HepG2 (cell line): ENCODE data around the gene PSMD6.

Experiments used
- CBFB ChIP-seq: sonication (generic); formaldehyde crosslinking; IDR thresholded peaks from 2 replicates; pipeline ENCODE4 v1.4.0; 2020; ENCODE audit warnings: missing genetic modification reagents
- IKZF1 ChIP-seq: fragments of 450-650 bp; IDR thresholded peaks from 2 replicates; pipeline ENCODE4 v1.7.1; 2016
- NAIF1 ChIP-seq: sonication (generic); formaldehyde crosslinking; IDR thresholded peaks from 2 replicates; pipeline ENCODE4 v1.5.0; 2020; ENCODE audit warnings: mild to moderate bottlenecking, missing genetic modification reagents, borderline replicate concordance
- NFYC ChIP-seq: IDR thresholded peaks from 2 replicates; pipeline ENCODE4 v1.6.1; 2016; ENCODE audit warnings: missing genetic modification reagents, missing compliant biosample characterization
- POLR2AphosphoS5 ChIP-seq: IDR thresholded peaks from 2 replicates; pipeline ENCODE4 v1.6.1; 2012; ENCODE audit warnings: low read depth, low read length
- SIN3B ChIP-seq: fragments of 150-350 bp; IDR thresholded peaks from 2 replicates; pipeline ENCODE4 v1.6.1; 2014; ENCODE audit warnings: low read length
- SIX1 ChIP-seq: sonication (generic); formaldehyde crosslinking; IDR thresholded peaks from 2 replicates; pipeline ENCODE4 v1.4.0; 2020; ENCODE audit warnings: missing genetic modification reagents, borderline replicate concordance
- ZNF121 ChIP-seq: sonication (generic); formaldehyde crosslinking; IDR thresholded peaks from 2 replicates; pipeline ENCODE4 v1.5.0; 2020; ENCODE audit warnings: mild to moderate bottlenecking, missing genetic modification reagents
- ZNF207 ChIP-seq: fragments of 450-650 bp; IDR thresholded peaks from 2 replicates; pipeline ENCODE4 v1.6.1; 2016; ENCODE audit warnings: antibody characterized with exemption, borderline replicate concordance
- ZNF747 ChIP-seq: sonication (generic); formaldehyde crosslinking; IDR thresholded peaks from 2 replicates; pipeline ENCODE4 v1.8.1; 2023; ENCODE audit warnings: missing genetic modification reagents, mild to moderate bottlenecking, borderline replicate concordance
- TF ChIP-seq, protein P1 (sequence below): sonication (generic); formaldehyde crosslinking; IDR thresholded peaks from 2 replicates; pipeline ENCODE4 v1.8.0; 2022; ENCODE audit warnings: mild to moderate bottlenecking, missing genetic modification reagents, moderate library complexity
- TF ChIP-seq, protein P2 (sequence below): sonication (generic); formaldehyde crosslinking; IDR thresholded peaks from 2 replicates; pipeline ENCODE4 v1.5.0; 2020; ENCODE audit warnings: mild to moderate bottlenecking, missing genetic modification reagents, moderate library complexity
- TF ChIP-seq, protein P3 (sequence below): IDR thresholded peaks from 2 replicates; pipeline ENCODE4 v1.6.1; 2016

DNA sequence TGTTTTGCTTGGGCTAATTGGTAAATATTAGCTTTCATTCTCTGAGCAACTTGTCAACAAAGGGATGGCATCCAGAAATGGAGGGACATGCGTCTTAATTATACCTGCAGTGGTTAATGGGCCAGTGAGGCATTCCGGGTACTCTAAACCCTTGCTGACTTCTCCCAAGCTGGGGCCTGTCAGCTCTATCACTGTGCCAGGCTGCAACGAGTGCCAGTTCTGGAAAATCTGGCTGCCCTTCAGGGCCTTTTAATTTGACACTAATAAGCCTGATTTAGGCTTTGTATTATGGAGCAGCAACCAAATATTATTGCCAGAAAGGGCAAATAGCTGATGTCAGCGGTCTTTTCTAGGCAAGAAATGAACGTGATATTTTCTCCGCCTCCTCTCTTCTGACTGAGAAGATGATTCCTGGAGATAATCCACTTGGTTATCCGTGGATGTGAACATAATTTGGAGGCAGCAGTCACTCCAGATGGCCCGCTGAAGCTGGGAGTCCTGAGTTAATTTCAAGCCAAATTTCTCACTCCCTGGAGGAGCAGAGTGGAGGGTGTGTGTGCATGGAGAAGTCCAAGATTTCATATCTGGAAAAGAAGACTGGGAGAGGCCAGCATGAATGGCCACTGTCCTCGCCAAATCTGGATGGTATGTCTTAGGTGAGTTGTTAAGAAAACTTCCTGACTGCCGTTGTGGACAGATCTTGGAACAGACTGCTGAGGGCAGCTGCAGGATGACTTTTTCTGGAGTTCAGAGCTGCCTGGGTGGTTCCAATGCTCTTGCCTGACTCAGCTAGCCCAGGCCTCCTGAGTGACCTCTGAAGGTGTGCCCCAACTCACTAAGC, 44.4 kb upstream of the PSMD6 start:
- TF ChIP-seq NFYC (CRISPR knock-in tag) (no peak), ZNF207 (no peak), CBFB (no peak), ZNF747 (no peak), IKZF1 (no peak), NAIF1 (CRISPR knock-in tag) (no peak), ZNF121 (CRISPR knock-in tag) (no peak), SIN3B (no peak), POLR2AphosphoS5 (no peak), SIX1 (CRISPR knock-in tag) (no peak)
- TF ChIP-seq, protein P1, sequence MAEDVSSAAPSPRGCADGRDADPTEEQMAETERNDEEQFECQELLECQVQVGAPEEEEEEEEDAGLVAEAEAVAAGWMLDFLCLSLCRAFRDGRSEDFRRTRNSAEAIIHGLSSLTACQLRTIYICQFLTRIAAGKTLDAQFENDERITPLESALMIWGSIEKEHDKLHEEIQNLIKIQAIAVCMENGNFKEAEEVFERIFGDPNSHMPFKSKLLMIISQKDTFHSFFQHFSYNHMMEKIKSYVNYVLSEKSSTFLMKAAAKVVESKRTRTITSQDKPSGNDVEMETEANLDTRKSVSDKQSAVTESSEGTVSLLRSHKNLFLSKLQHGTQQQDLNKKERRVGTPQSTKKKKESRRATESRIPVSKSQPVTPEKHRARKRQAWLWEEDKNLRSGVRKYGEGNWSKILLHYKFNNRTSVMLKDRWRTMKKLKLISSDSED (CRISPR knock-in tag), result no peak
- TF ChIP-seq, protein P2, sequence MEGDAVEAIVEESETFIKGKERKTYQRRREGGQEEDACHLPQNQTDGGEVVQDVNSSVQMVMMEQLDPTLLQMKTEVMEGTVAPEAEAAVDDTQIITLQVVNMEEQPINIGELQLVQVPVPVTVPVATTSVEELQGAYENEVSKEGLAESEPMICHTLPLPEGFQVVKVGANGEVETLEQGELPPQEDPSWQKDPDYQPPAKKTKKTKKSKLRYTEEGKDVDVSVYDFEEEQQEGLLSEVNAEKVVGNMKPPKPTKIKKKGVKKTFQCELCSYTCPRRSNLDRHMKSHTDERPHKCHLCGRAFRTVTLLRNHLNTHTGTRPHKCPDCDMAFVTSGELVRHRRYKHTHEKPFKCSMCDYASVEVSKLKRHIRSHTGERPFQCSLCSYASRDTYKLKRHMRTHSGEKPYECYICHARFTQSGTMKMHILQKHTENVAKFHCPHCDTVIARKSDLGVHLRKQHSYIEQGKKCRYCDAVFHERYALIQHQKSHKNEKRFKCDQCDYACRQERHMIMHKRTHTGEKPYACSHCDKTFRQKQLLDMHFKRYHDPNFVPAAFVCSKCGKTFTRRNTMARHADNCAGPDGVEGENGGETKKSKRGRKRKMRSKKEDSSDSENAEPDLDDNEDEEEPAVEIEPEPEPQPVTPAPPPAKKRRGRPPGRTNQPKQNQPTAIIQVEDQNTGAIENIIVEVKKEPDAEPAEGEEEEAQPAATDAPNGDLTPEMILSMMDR (CRISPR knock-in tag), result no peak
- TF ChIP-seq, protein P3, sequence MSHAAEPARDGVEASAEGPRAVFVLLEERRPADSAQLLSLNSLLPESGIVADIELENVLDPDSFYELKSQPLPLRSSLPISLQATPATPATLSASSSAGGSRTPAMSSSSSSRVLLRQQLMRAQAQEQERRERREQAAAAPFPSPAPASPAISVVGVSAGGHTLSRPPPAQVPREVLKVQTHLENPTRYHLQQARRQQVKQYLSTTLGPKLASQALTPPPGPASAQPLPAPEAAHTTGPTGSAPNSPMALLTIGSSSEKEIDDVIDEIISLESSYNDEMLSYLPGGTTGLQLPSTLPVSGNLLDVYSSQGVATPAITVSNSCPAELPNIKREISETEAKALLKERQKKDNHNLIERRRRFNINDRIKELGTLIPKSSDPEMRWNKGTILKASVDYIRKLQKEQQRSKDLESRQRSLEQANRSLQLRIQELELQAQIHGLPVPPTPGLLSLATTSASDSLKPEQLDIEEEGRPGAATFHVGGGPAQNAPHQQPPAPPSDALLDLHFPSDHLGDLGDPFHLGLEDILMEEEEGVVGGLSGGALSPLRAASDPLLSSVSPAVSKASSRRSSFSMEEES (CRISPR knock-in tag), result no peak
